Activated naive CD4-positive, alpha-beta T cell treated with anti-CD3 and anti-CD28 coated beads, Interleukin-2, amount 50 U/mL, for 72 hours (primary cell): ENCODE data around the gene SOX30. TPM values are rescaled to one million over a fixed set of nuclear protein-coding genes. Genes with fewer than 3 reads are reported as not detected.

Experiments
- total RNA-seq, 2 donors: library from RNA; stranded (reverse); gene quantifications; one replicate each; pipeline ENCODE4 v1.2.3, GENCODE V29; 2022

Gene SOX30
- total RNA-seq, 2 donors from 2014 or later, result 0.14 TPM; not detected in 1

Other genes starting within 250 kb of the SOX30 start
- gene NIPAL4, start 192.2 kb downstream of the SOX30 start, total RNA-seq, result 1 to 10 TPM in 1 of 2 donors, under 1 TPM in 1; 0.30 to 3.9 TPM
- gene ADAM19, start 76.7 kb downstream of the SOX30 start, total RNA-seq, result 10 to 100 TPM in 1 of 2 donors, 1 to 10 TPM in 1; 9.5 to 85.9 TPM
- gene C5orf52, start 19.1 kb upstream of the SOX30 start, total RNA-seq, result not detected
- 10 to 100 TPM; 13.2 to 32.3 TPM for gene THG1L, start 79.0 kb upstream of the SOX30 start, total RNA-seq
- 1 to 10 TPM; 7.8 to 9.1 TPM for gene LSM11, start 91.3 kb upstream of the SOX30 start, total RNA-seq
- 10 to 100 TPM; 48.4 to 71.0 TPM for gene CLINT1, start 206.7 kb upstream of the SOX30 start, total RNA-seq